GOT3 (cell line): ENCODE results near the gene EHD3.

Source experiments
- DNase-seq: peaks from one replicate; lab custom pipeline; 2025; ENCODE audit warnings: mixed read lengths; lab: John Stamatoyannopoulos, UW

The EHD3 gene

GRCh38 chr2:31212659-31213600 is 21.0 kb upstream of the EHD3 start:
- no peak for DNase-seq

GRCh38 chr2:31213601-31214443 is 20.1 kb upstream of the EHD3 start:
- DNase-seq, result no peak

- DNase-seq, result no peak
These were observed 19.5 kb upstream of the EHD3 start for GRCh38 chr2:31214444-31214915.

GRCh38 chr2:31216734-31217133 is 17.2 kb upstream of the EHD3 start:
- DNase-seq, result no peak

GRCh38 chr2:31217465-31218200 is 16.3 kb upstream of the EHD3 start, which contains the start of gene CAPN14:
TSS of gene CAPN14 (minus strand) at chr2:31217515. CDS start at chr2:31205447, 12,068 bp downstream.
- no peak for DNase-seq

GRCh38 chr2:31219131-31219969 is 14.6 kb upstream of the EHD3 start:
- DNase-seq, result no peak

GRCh38 chr2:31221544-31221943 is 12.4 kb upstream of the EHD3 start:
- DNase-seq, result no peak

- DNase-seq, result no peak
These were observed 11.9 kb upstream of the EHD3 start for GRCh38 chr2:31222071-31222470.

GRCh38 chr2:31223026-31223425 is 10.9 kb upstream of the EHD3 start:
- DNase-seq, result no peak

GRCh38 chr2:31223749-31224148 is 10.2 kb upstream of the EHD3 start:
- no peak for DNase-seq

- DNase-seq, result no peak
These were observed 7.7 kb upstream of the EHD3 start for GRCh38 chr2:31226266-31226665.

- DNase-seq, result no peak
These were observed 6.8 kb upstream of the EHD3 start for GRCh38 chr2:31227110-31227509.

GRCh38 chr2:31227711-31228125 is 6.2 kb upstream of the EHD3 start:
- DNase-seq, result no peak

- no peak for DNase-seq
These were observed 5.2 kb upstream of the EHD3 start for GRCh38 chr2:31228717-31229116.

- no peak for DNase-seq
These were observed 3.2 kb upstream of the EHD3 start for GRCh38 chr2:31230751-31231150.

GRCh38 chr2:31231571-31232302 is 2.2 kb upstream of the EHD3 start:
- no peak for DNase-seq

- DNase-seq, result no peak
These were observed 1.4 kb upstream of the EHD3 start for GRCh38 chr2:31232586-31232985.

- no peak for DNase-seq
These were observed 721 bp upstream of the EHD3 start for GRCh38 chr2:31233231-31233630.

- no peak for DNase-seq
These were observed 941 bp downstream of the EHD3 start for GRCh38 chr2:31234683-31235503.
